MM.1S (cell line): ENCODE data around the gene UHRF1.

Experiments used
- DNase-seq: peaks from one replicate; pipeline ENCODE4 v3.0.0-alpha.2; 2015
- H2AFZ ChIP-seq: fragments of 300-600 bp; sonication (generic); 2 replicates; pipeline ENCODE4 v1.6.0; 2016; ENCODE audit warnings: antibody characterized with exemption, low read length
- H3F3A ChIP-seq: fragments of 300-600 bp; sonication (generic); 2 replicates; pipeline ENCODE4 v1.6.1; 2016; ENCODE audit warnings: mild to moderate bottlenecking, antibody characterized with exemption, low read length, moderate library complexity, mixed read lengths; ENCODE audit not compliant: insufficient read depth
- H3K27ac ChIP-seq: fragments of 300-600 bp; sonication (generic); 2 replicates; pipeline ENCODE4 v1.5.1; 2016; ENCODE audit warnings: mild to moderate bottlenecking, low read length
- H3K27me3 ChIP-seq: fragments of 300-600 bp; sonication (generic); replicated peaks from 2 replicates; pipeline ENCODE4 v1.6.0; 2016; ENCODE audit warnings: low read length; ENCODE audit not compliant: insufficient read depth
- H3K36me3 ChIP-seq: fragments of 300-600 bp; sonication (generic); replicated peaks from 2 replicates; pipeline ENCODE4 v1.6.1; 2016; ENCODE audit warnings: mild to moderate bottlenecking, low read length, mixed read lengths; ENCODE audit not compliant: insufficient read depth
- H3K4me1 ChIP-seq: fragments of 300-600 bp; sonication (generic); 2 replicates; pipeline ENCODE4 v1.6.1; 2016; ENCODE audit warnings: low read length, mixed read lengths
- H3K4me2 ChIP-seq: fragments of 300-600 bp; sonication (generic); 2 replicates; pipeline ENCODE4 v1.6.0; 2016; ENCODE audit warnings: low read depth, low read length
- H3K4me3 ChIP-seq: fragments of 300-600 bp; sonication (generic); 2 replicates; pipeline ENCODE4 v1.5.1; 2016; ENCODE audit warnings: low read length, mixed read lengths
- H3K79me2 ChIP-seq: fragments of 300-600 bp; sonication (generic); 2 replicates; pipeline ENCODE4 v1.6.1; 2016; ENCODE audit warnings: mixed run types, low read length, mixed read lengths
- H3K9ac ChIP-seq: fragments of 300-600 bp; sonication (generic); 2 replicates; pipeline ENCODE4 v1.6.1; 2016; ENCODE audit warnings: low read length, mixed read lengths
- H3K9me2 ChIP-seq: fragments of 300-600 bp; sonication (generic); replicated peaks from 2 replicates; pipeline ENCODE4 v1.6.1; 2016; ENCODE audit warnings: mild to moderate bottlenecking, low read length, mixed read lengths; ENCODE audit not compliant: insufficient read depth
- H3K9me3 ChIP-seq: fragments of 300-600 bp; sonication (generic); replicated peaks from 2 replicates; pipeline ENCODE4 v1.6.1; 2016; ENCODE audit warnings: mild to moderate bottlenecking, low read length, mixed read lengths; ENCODE audit not compliant: insufficient read depth
- H4K20me1 ChIP-seq: fragments of 300-600 bp; sonication (generic); 2 replicates; pipeline ENCODE4 v1.6.1; 2016; ENCODE audit warnings: mild to moderate bottlenecking, low read length, moderate library complexity, mixed read lengths; ENCODE audit not compliant: insufficient read depth
- CTCF ChIP-seq: fragments of 300-600 bp; sonication (generic); IDR thresholded peaks from 2 replicates; pipeline ENCODE4 v1.5.1; 2016; ENCODE audit warnings: antibody characterized with exemption, low read length, mixed read lengths
- EZH2 ChIP-seq: fragments of 300-600 bp; sonication (generic); optimal IDR thresholded peaks from 2 replicates; pipeline ENCODE3; 2017; ENCODE audit warnings: low read depth, mild to moderate bottlenecking, antibody characterized with exemption, low read length, mixed read lengths
- EZH2phosphoT487 ChIP-seq: fragments of 300-600 bp; sonication (generic); IDR thresholded peaks from 2 replicates; pipeline ENCODE4 v1.6.1; 2018; ENCODE audit warnings: antibody characterized with exemption, low read length

The UHRF1 gene

DNA sequence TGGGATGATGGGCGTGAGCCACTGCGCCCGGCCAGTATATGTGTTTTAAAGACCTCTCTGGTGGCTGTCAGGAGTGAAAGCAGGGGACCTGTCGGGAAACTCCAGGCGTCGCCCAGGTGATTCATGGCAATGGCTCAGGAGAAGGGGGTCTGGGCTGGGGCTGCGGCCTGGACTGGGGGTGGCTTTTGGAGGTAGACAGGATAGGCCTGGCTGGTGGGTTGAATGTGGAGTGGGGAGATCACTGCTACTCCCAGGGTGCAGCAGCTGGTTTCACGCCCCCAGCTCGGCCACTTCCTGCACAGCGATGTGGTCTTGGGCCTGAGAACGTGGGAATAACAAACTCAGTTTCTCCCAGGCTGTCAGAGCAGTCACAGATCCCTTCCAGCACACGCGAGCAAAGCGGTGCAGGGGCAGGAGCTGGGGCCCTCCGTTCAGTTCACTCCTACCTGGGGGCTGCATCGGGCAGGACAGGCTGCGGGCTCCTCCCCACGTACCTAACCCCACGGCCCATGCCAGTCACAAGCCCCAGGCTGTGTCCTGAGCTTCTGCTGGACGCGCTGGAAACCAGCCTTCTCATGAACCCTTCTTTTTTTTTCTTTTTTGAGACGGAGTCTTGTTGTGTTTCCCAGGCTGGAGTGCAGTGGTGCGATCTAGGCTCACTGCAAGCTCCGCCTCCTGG lies 78.5 kb downstream of the UHRF1 start:
- H3K9me2 ChIP-seq: no peaks in the 10 kb centered on the region
- no peak overlapping the region for H3K4me3 ChIP-seq
- no peaks in the 10 kb centered on the region for H3F3A ChIP-seq
- H3K4me1 ChIP-seq: no peaks in the 10 kb centered on the region
- peaks cover 95% of the 10 kb centered on the region for H3K79me2 ChIP-seq
- H4K20me1 ChIP-seq: peaks cover 10% of the 10 kb centered on the region
- no peak overlapping the region for H3K27ac ChIP-seq
- H3K36me3 ChIP-seq: no peaks in the 10 kb centered on the region
- TF ChIP-seq EZH2 (no peak), CTCF (no peak), EZH2phosphoT487 (no peak)
- no peaks in the 10 kb centered on the region for H3K27me3 ChIP-seq
- H3K4me2 ChIP-seq: no peak overlapping the region
- no peaks in the 10 kb centered on the region for H3K9me3 ChIP-seq
- DNase-seq: no peak
- H2AFZ ChIP-seq: no peak overlapping the region
- no peak overlapping the region for H3K9ac ChIP-seq

DNA sequence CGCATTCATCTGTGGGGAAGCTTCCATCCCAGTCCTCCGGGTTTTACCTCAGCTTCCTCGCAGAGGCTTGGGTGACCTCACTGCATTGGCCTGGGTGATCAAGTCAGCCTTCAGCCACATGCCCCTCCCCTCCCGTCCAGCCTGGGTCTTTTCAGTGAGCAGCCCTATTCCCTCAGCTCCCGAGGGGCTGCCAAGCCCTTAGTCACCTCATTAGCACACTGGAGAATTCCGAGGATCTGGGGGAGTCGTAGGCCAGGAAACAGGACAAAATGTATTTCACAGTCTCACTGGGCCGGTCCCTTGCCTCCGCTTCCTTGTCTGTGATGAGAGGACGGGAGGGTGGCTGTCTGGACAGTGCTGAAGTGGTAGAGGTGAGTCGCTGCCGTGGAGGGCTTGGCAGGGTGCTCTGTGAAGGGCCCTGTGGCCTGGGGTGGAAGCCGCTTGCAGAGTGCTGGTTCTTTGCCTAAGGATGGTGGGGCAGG lies 79.5 kb downstream of the UHRF1 start:
- Histone ChIP-seq H3K79me2 (peaks cover 95% of the 10 kb centered on the region), H3K27me3 (no peaks in the 10 kb centered on the region), H3F3A (no peaks in the 10 kb centered on the region), H3K4me1 (no peaks in the 10 kb centered on the region), H3K36me3 (no peaks in the 10 kb centered on the region), H3K4me2 (no peak overlapping the region), H2AFZ (no peak overlapping the region), H4K20me1 (peaks cover 10% of the 10 kb centered on the region), H3K9me2 (no peaks in the 10 kb centered on the region), H3K4me3 (no peak overlapping the region), H3K27ac (no peak overlapping the region), H3K9me3 (no peaks in the 10 kb centered on the region), H3K9ac (no peak overlapping the region)
- no peak for DNase-seq
- no peak for TF ChIP-seq EZH2
- no peak for TF ChIP-seq EZH2phosphoT487
- TF ChIP-seq CTCF: no peak

DNA sequence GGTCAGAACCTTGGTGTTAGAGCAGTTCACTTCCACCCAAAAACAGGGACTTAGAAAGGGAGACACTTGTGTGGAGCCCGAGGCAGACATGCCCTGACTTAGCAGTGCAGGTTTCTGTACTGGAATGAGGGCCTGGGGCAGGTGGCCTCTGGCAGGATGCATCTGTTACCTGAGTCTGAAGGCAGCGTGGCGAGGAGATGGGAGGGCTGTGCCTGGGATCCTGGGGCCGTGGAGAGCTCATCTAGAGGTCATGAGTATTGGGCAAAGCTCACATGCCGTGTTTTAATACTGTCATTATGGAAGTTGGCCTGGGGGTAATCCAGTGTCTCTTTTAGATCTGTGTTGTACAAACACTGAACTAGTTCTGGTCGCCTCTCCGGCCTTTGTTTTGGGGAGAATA lies 81.0 kb downstream of the UHRF1 start:
- DNase-seq: no peak
- Histone ChIP-seq H4K20me1 (peaks cover 10% of the 10 kb centered on the region), H3F3A (no peaks in the 10 kb centered on the region), H3K4me1 (no peaks in the 10 kb centered on the region), H3K4me3 (no peak overlapping the region), H3K4me2 (no peak overlapping the region), H3K79me2 (peaks cover 93% of the 10 kb centered on the region), H3K9me2 (no peaks in the 10 kb centered on the region), H3K27me3 (no peaks in the 10 kb centered on the region), H3K9me3 (no peaks in the 10 kb centered on the region), H3K36me3 (no peaks in the 10 kb centered on the region), H3K9ac (no peak overlapping the region), H2AFZ (no peak overlapping the region), H3K27ac (no peak overlapping the region)
- no peak for TF ChIP-seq EZH2
- no peak for TF ChIP-seq CTCF
- TF ChIP-seq EZH2phosphoT487: no peak
